CD14-positive monocyte (primary cell): ENCODE results near the gene TGFBR1. TPM values are rescaled to one million over a fixed set of nuclear protein-coding genes. Genes with fewer than 3 reads are reported as not detected.

Experiments used
- DNase-seq, 3 donors: peaks; one replicate each; pipeline ENCODE4 v3.0.0-alpha.2; 2011 to 2022
- H2AFZ ChIP-seq: 2 replicates; pipeline ENCODE4 v1.6.0; 2012; ENCODE audit warnings: mild to moderate bottlenecking, low read depth, low read length, inconsistent platforms; ENCODE audit not compliant: insufficient read depth, poor library complexity, severe bottlenecking
- H3K27ac ChIP-seq, 2 donors: 1 replicate in 1 of 2; 2 replicates in 1 of 2; pipeline ENCODE4 v1.5.1; 2012 to 2013; ENCODE audit warnings: low read length in 2 of 2, control low read depth in 1 of 2, inconsistent platforms in 1 of 2, low read depth in 1 of 2, mild to moderate bottlenecking in 1 of 2
- H3K27me3 ChIP-seq, 2 donors: one replicate each; pipeline versions ENCODE4 v1.6.0 to v1.6.1; 2011 to 2013; ENCODE audit warnings: low read length in 2 of 2; ENCODE audit not compliant: control insufficient read depth in 2 of 2, insufficient read depth in 2 of 2
- H3K36me3 ChIP-seq, 2 donors: replicated peaks in 1 of 2; 1 replicate in 1 of 2; 2 replicates in 1 of 2; pipeline versions ENCODE4 v1.5.1 to v1.6.1; 2012 to 2013; ENCODE audit warnings: low read length in 2 of 2, control low read depth in 1 of 2, inconsistent platforms in 1 of 2, mild to moderate bottlenecking in 1 of 2; ENCODE audit not compliant: insufficient read depth in 2 of 2, control insufficient read depth in 1 of 2
- H3K4me1 ChIP-seq, 2 donors: 1 replicate in 1 of 2; 2 replicates in 1 of 2; pipeline versions ENCODE4 v1.5.1 to v1.6.1; 2012 to 2013; ENCODE audit warnings: low read length in 2 of 2, control low read depth in 1 of 2, inconsistent platforms in 1 of 2, mild to moderate bottlenecking in 1 of 2, moderate library complexity in 1 of 2; ENCODE audit not compliant: insufficient read depth in 2 of 2, control insufficient read depth in 1 of 2
- H3K4me2 ChIP-seq: replicated peaks from 2 replicates; pipeline ENCODE3; 2012; ENCODE audit warnings: low read length, moderate library complexity, mild to moderate bottlenecking; ENCODE audit not compliant: poor library complexity, severe bottlenecking; ENCODE audit errors: extremely low read depth
- H3K4me3 ChIP-seq, 3 experiments: fragments of 200-600 bp in 1 of 3; sonication (generic) in 1 of 3; replicated peaks in 1 of 3; 1 replicate in 2 of 3; 2 replicates in 1 of 3; pipeline ENCODE4 v1.5.1; 2011 to 2013; ENCODE audit warnings: low read length in 3 of 3, mild to moderate bottlenecking in 3 of 3, control low read depth in 2 of 3, low read depth in 2 of 3, inconsistent platforms in 1 of 3, moderate library complexity in 1 of 3
- H3K79me2 ChIP-seq: 2 replicates; pipeline ENCODE4 v1.6.0; 2012; ENCODE audit warnings: mild to moderate bottlenecking, control low read depth, inconsistent platforms, low read length, moderate library complexity; ENCODE audit not compliant: insufficient read depth
- H3K9ac ChIP-seq: 2 replicates; pipeline ENCODE4 v1.6.0; 2017; ENCODE audit warnings: low read length, mild to moderate bottlenecking; ENCODE audit not compliant: insufficient read depth, poor library complexity, severe bottlenecking
- H3K9me3 ChIP-seq, 2 donors: replicated peaks in 1 of 2; 1 replicate in 1 of 2; 2 replicates in 1 of 2; pipeline versions ENCODE4 v1.5.1 to v1.6.1; 2012 to 2013; ENCODE audit warnings: low read length in 2 of 2, control low read depth in 1 of 2; ENCODE audit not compliant: control insufficient read depth in 1 of 2, insufficient read depth in 1 of 2
- H4K20me1 ChIP-seq: 2 replicates; pipeline ENCODE4 v1.6.0; 2012; ENCODE audit warnings: mild to moderate bottlenecking, low read length, control low read depth, moderate library complexity; ENCODE audit not compliant: insufficient read depth
- H3K27ac Mint-ChIP-seq, 7 donors: one replicate each; pipeline ENCODE4 v1.8.0; 2020; ENCODE audit warnings: mild to moderate bottlenecking in 7 of 7, mixed read lengths in 7 of 7, moderate library complexity in 6 of 7, inconsistent platforms in 2 of 7
- H3K27me3 Mint-ChIP-seq, 3 donors: one replicate each; pipeline ENCODE4 v1.8.0; 2021 to 2022; ENCODE audit warnings: low read depth in 3 of 3, mild to moderate bottlenecking in 3 of 3, mixed read lengths in 3 of 3, moderate library complexity in 3 of 3, inconsistent platforms in 1 of 3
- H3K36me3 Mint-ChIP-seq, 2 donors: one replicate each; pipeline ENCODE4 v1.8.0; 2020; ENCODE audit warnings: mixed read lengths in 2 of 2, inconsistent platforms in 1 of 2, mild to moderate bottlenecking in 1 of 2
- H3K4me1 Mint-ChIP-seq: one replicate; pipeline ENCODE4 v1.8.0; 2020; ENCODE audit warnings: mild to moderate bottlenecking, mixed read lengths
- H3K4me3 Mint-ChIP-seq, 2 donors: one replicate each; pipeline ENCODE4 v1.8.0; 2020; ENCODE audit warnings: mild to moderate bottlenecking in 2 of 2, mixed read lengths in 2 of 2, moderate library complexity in 1 of 2
- H3K9me3 Mint-ChIP-seq, 7 donors: one replicate each; pipeline ENCODE4 v1.8.0; 2020 to 2022; ENCODE audit warnings: mixed read lengths in 7 of 7, mild to moderate bottlenecking in 6 of 7, moderate library complexity in 6 of 7, inconsistent platforms in 2 of 7
- WGBS: methylation state at CpG from one replicate; pipeline ENCODE4 v1.1.5; 2013; ENCODE audit warnings: missing lambda C conversion rate; ENCODE audit not compliant: insufficient coverage; 5-methylcytosine and 5-hydroxymethylcytosine counted together
- intact Hi-C, 2 donors: fragments of 100-400 bp; cut with micrococcal nuclease; formaldehyde crosslinking; loops; one replicate each; pipeline versions ENCODE4 v1.15.0 to v1.15.1; 2023
- polyA plus RNA-seq, 3 donors: library from polyadenylated mRNA; depleted of rRNA in 1 of 3; unstranded in 2 of 3; stranded (reverse) in 1 of 3; fragments of 300-500 nt in 2 of 3; fragments of >200 nt in 1 of 3; fragmentation: Illumina TruSeq in 2 of 3; gene quantifications; 1 replicate in 2 of 3; 2 replicates in 1 of 3; pipeline ENCODE4 v1.2.3, GENCODE V29; 2012 to 2021
- TF ChIP-seq, protein P1 (sequence below): fragments of 200-600 bp; IDR thresholded peaks from one replicate; pipeline ENCODE4 v1.8.0; 2022; ENCODE audit warnings: antibody characterized with exemption, mild to moderate bottlenecking

TGFBR1 gene
- polyA plus RNA-seq, 3 donors = 10.7 to 26.8 (median 25.0) TPM

DNA sequence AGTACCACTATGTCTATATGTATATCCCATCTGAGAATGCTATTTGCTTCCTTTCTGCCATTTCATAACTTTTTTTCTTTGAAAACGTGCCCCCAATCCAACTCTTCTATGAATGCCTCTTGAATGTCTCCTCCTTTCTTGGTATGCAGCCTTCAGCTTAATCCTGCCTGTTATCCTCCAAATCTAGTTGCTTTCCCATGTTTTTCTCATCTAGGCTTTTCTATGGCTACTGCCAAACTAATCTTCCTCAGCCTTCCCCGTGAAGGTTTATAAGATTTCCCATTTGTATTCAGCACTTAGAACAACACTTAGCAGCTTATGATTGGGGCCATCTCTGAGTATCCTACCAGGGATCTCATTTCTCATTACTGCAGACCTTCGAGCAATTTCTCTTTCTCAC lies 2.5 kb downstream of the TGFBR1 start:
- DNase-seq = no peak
- H3K27ac Mint-ChIP-seq = peak overlapping the region; percentile 34 to 97 (median 78)
- no peaks in the 10 kb centered on the region for H3K9me3 Mint-ChIP-seq
- TF ChIP-seq, protein P1, sequence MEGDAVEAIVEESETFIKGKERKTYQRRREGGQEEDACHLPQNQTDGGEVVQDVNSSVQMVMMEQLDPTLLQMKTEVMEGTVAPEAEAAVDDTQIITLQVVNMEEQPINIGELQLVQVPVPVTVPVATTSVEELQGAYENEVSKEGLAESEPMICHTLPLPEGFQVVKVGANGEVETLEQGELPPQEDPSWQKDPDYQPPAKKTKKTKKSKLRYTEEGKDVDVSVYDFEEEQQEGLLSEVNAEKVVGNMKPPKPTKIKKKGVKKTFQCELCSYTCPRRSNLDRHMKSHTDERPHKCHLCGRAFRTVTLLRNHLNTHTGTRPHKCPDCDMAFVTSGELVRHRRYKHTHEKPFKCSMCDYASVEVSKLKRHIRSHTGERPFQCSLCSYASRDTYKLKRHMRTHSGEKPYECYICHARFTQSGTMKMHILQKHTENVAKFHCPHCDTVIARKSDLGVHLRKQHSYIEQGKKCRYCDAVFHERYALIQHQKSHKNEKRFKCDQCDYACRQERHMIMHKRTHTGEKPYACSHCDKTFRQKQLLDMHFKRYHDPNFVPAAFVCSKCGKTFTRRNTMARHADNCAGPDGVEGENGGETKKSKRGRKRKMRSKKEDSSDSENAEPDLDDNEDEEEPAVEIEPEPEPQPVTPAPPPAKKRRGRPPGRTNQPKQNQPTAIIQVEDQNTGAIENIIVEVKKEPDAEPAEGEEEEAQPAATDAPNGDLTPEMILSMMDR = no peak
- peaks cover 5 to 11% of the 10 kb centered on the region in 2 donors for H3K36me3 Mint-ChIP-seq
- Histone ChIP-seq H3K9ac (no peak overlapping the region), H2AFZ (no peak overlapping the region), H3K4me1 (peaks cover 72 to 80% of the 10 kb centered on the region in 2 donors), H3K27me3 (no peaks in the 10 kb centered on the region), H3K4me3 (peak overlapping the region in 1 of 3 experiments; percentile 85), H3K27ac (peak overlapping the region in 1 of 2 donors; percentile 88), H3K9me3 (no peaks in the 10 kb centered on the region), H3K36me3 (no peaks in the 10 kb centered on the region), H4K20me1 (peaks cover 8% of the 10 kb centered on the region), H3K4me2 (peak overlapping the region; percentile 86), H3K79me2 (peaks cover 70% of the 10 kb centered on the region)
- H3K27me3 Mint-ChIP-seq = peaks cover 0 to 5% (median 0%) of the 10 kb centered on the region in 3 donors
- H3K4me3 Mint-ChIP-seq = peak overlapping the region; percentile 14 to 78
- intact Hi-C loops = loop anchor here (5.0 to 10.0 kb wide), 2 partner anchors 50 to 113 kb away; no protein-coding TSS in a partner anchor
- 4% methylated on average over 3 of the region's 3 CpGs for WGBS
- H3K4me1 Mint-ChIP-seq = peaks cover 75% of the 10 kb centered on the region

DNA sequence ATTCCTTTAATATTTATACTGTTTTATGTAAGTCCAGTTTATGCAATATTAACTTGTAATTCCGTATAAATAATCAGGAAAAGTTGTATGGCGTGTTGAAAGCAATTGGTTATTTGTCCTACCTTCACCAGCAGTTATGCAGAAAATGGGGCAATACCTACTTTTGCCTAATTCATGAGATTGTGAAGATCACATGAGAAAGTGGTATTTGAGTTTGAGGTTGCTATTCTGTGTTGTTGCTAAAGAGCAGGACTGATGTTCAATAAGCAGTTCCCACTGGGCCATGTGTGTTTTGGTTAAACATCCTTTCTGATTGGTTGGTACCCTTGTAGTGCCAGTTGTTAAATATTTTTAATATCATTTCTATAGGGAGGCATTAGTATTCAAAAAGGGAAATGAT lies 3.2 kb downstream of the TGFBR1 start:
- H3K4me3 Mint-ChIP-seq = peak overlapping the region in 1 of 2 donors; percentile 35
- peaks cover 5 to 13% of the 10 kb centered on the region in 2 donors for H3K36me3 Mint-ChIP-seq
- H3K9ac ChIP-seq = no peak overlapping the region
- peaks cover 0 to 5% (median 0%) of the 10 kb centered on the region in 3 donors for H3K27me3 Mint-ChIP-seq
- H4K20me1 ChIP-seq = peaks cover 8% of the 10 kb centered on the region
- H3K4me1 Mint-ChIP-seq = peaks cover 82% of the 10 kb centered on the region
- H2AFZ ChIP-seq = no peak overlapping the region
- H3K27ac Mint-ChIP-seq = peak overlapping the region; percentile 88 to 98 (median 97)
- no peak for DNase-seq
- TF ChIP-seq, protein P1 = no peak
- H3K9me3 Mint-ChIP-seq = no peaks in the 10 kb centered on the region
- H3K79me2 ChIP-seq = peaks cover 77% of the 10 kb centered on the region
- no peaks in the 10 kb centered on the region for H3K27me3 ChIP-seq
- H3K36me3 ChIP-seq = no peaks in the 10 kb centered on the region
- peak overlapping the region in 1 of 2 donors; percentile 88 for H3K27ac ChIP-seq
- no CpG with 5 or more reads among the region's 2 CpGs for WGBS
- H3K9me3 ChIP-seq = no peaks in the 10 kb centered on the region
- intact Hi-C loops = loop anchor here (5.0 to 10.0 kb wide), 2 partner anchors 51 to 113 kb away; no protein-coding TSS in a partner anchor
- peak overlapping the region in 1 of 3 experiments; percentile 85 for H3K4me3 ChIP-seq
- peaks cover 77 to 87% of the 10 kb centered on the region in 2 donors for H3K4me1 ChIP-seq
- H3K4me2 ChIP-seq = peak overlapping the region; percentile 86
